Left ventricle myocardium inferior (tissue), 1 donor: ENCODE data around the gene TANGO6. TPM values are rescaled to one million over a fixed set of nuclear protein-coding genes. Genes with fewer than 3 reads are reported as not detected.
"Not testable (repeated sequence)": the region's sequence is repeated elsewhere in the genome, so short reads cannot be mapped to it uniquely, and the experiment has no call there.

ENCODE experiments used
- DNase-seq: peaks from one replicate; pipeline ENCODE4 v3.0.0-alpha.2; 2020
- H3K27ac ChIP-seq: fragments of 200-600 bp; replicated peaks from 2 replicates; pipeline ENCODE4 v1.8.0; 2021
- H3K27me3 ChIP-seq: fragments of 200-600 bp; 2 replicates; pipeline ENCODE4 v1.8.0; 2021; ENCODE audit warnings: low read depth
- H3K36me3 ChIP-seq: fragments of 200-600 bp; 2 replicates; pipeline ENCODE4 v1.8.0; 2021
- H3K4me1 ChIP-seq: fragments of 200-600 bp; 2 replicates; pipeline ENCODE4 v1.8.0; 2021
- H3K4me3 ChIP-seq: fragments of 200-600 bp; 2 replicates; pipeline ENCODE4 v1.8.0; 2021; ENCODE audit warnings: mild to moderate bottlenecking, moderate library complexity
- H3K9me3 ChIP-seq: fragments of 200-600 bp; replicated peaks from 2 replicates; pipeline ENCODE4 v1.8.0; 2021
- CTCF ChIP-seq: fragments of 200-600 bp; IDR thresholded peaks from 2 replicates; pipeline ENCODE4 v1.8.0; 2021; ENCODE audit warnings: antibody characterized with exemption, mild to moderate bottlenecking, borderline replicate concordance
- intact Hi-C: fragments of 100-400 bp; cut with micrococcal nuclease; formaldehyde crosslinking; loops from one replicate; pipeline ENCODE4 v1.11.0; 2022
- total RNA-seq: library from RNA; stranded (reverse); fragmentation: NEBNext Ultra II Directional; extraction: Animal tissue kit (Norgen Biotek cat#: 25700); gene quantifications from one replicate; pipeline ENCODE4 v1.2.1, GENCODE V29; 2021
- donor health status: DM: no; HTN: yes; CAD: no; lungs with severe emphysema.

Gene TANGO6
- total RNA-seq, 1 donor from 2014 or later, result 10.5 TPM

- peaks cover 6% of the 10 kb centered on the region for H3K4me1 ChIP-seq
- H3K9me3 ChIP-seq, result no peaks in the 10 kb centered on the region
- no peak for DNase-seq
- no peak overlapping the region for H3K4me3 ChIP-seq
- peaks cover 17% of the 10 kb centered on the region for H3K36me3 ChIP-seq
- no peaks in the 10 kb centered on the region for H3K27me3 ChIP-seq
- H3K27ac ChIP-seq, result no peak overlapping the region
- intact Hi-C loops, result no loop called here
- no peak for TF ChIP-seq CTCF
These were observed 138.6 kb downstream of the TANGO6 start for GRCh38 chr16:68981971-68982370.

GRCh38 chr16:68984467-68984866 lies 141.1 kb downstream of the TANGO6 start:
- Histone ChIP-seq H3K9me3 (no peaks in the 10 kb centered on the region), H3K27ac (no peak overlapping the region), H3K4me3 (no peak overlapping the region), H3K36me3 (peaks cover 7% of the 10 kb centered on the region), H3K27me3 (no peaks in the 10 kb centered on the region), H3K4me1 (peaks cover 6% of the 10 kb centered on the region)
- no peak for TF ChIP-seq CTCF
- intact Hi-C loops, result no loop called here
- DNase-seq, result no peak

DNA sequence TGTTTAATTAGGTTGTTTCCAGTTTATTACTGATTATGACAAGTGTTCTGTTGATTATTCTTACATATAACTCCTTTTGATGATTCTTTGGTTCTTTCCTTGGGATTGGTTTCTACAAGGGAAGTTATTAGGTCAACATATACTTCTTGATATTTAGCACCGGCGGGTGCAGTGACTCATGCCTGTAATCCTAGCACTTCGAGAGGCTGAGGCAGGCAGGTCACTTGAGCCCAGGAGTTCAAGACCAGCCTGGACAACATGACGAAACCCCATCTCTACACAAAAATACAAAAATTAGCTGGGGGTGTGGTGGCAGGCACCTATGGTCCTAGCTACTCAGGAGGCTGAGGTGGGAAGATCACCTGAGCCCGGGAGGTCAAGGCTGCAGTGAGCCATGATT lies 141.9 kb downstream of the TANGO6 start:
- intact Hi-C loops, result no loop called here
- H3K36me3 ChIP-seq, result peaks cover 3% of the 10 kb centered on the region
- no peak for TF ChIP-seq CTCF
- no peak overlapping the region for H3K4me3 ChIP-seq
- DNase-seq, result no peak
- H3K4me1 ChIP-seq, result peaks cover 6% of the 10 kb centered on the region
- no peak overlapping the region for H3K27ac ChIP-seq
- H3K9me3 ChIP-seq, result no peaks in the 10 kb centered on the region
- no peaks in the 10 kb centered on the region for H3K27me3 ChIP-seq

- Histone ChIP-seq H3K4me1 (peaks cover 6% of the 10 kb centered on the region), H3K4me3 (no peak overlapping the region), H3K9me3 (no peaks in the 10 kb centered on the region), H3K27me3 (no peaks in the 10 kb centered on the region), H3K27ac (no peak overlapping the region), H3K36me3 (peaks cover 3% of the 10 kb centered on the region)
- intact Hi-C loops, result no loop called here
- no peak for TF ChIP-seq CTCF
- DNase-seq, result no peak
These were observed 142.5 kb downstream of the TANGO6 start for GRCh38 chr16:68985855-68986254.

- H3K4me1 ChIP-seq, result peaks cover 6% of the 10 kb centered on the region
- DNase-seq, result no peak
- no peaks in the 10 kb centered on the region for H3K27me3 ChIP-seq
- peaks cover 3% of the 10 kb centered on the region for H3K36me3 ChIP-seq
- H3K9me3 ChIP-seq, result no peaks in the 10 kb centered on the region
- H3K4me3 ChIP-seq, result no peak overlapping the region
- TF ChIP-seq CTCF, result no peak
- intact Hi-C loops, result no loop called here
- H3K27ac ChIP-seq, result no peak overlapping the region
These were observed 144.6 kb downstream of the TANGO6 start for GRCh38 chr16:68987734-68988457.

DNA sequence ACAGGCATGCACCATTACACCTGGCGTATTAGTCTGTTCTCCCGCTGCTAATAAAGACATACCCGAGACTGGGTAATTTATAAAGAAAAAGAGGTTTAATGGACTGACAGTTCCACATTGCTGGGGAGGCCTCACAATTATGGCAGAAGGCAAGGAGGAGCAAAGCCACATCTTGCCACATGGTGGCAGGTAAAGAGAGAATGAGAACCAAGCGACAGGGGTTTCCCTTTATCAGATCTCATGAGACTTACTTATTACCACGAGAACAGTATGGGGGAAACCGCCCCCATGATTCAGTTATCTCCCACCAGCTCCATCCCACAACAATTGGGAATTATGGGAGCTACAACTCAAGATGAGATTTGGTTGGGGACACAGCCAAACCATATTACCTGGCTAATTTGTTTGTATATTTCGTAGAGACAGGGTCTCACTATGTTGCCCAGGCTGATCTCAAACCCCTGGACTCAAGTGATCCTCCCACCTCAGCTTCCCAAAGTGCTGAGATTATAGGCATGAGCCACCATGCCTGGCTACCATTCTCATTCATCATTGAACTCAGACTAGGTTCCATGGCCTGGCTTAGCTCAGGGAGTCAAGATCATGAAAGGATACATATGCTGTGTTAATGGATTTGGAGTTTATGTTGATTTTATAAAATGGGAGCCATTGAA lies 147.0 kb downstream of the TANGO6 start:
- H3K36me3 ChIP-seq, H3K27me3 ChIP-seq, H3K27ac ChIP-seq, H3K9me3 ChIP-seq, DNase-seq, H3K4me3 ChIP-seq, H3K4me1 ChIP-seq, intact Hi-C loops: not testable (repeated sequence)
